Thyroid gland (tissue), 4 donors: Measurements from ENCODE around the gene RBM19.

Source experiments
- POLR2A ChIP-seq, 2 donors: fragments of 450-650 bp; IDR thresholded peaks; one replicate each; pipeline ENCODE4 v1.6.1; 2017; ENCODE audit warnings: antibody characterized with exemption in 2 of 2, mild to moderate bottlenecking in 2 of 2, moderate library complexity in 1 of 2
- TF ChIP-seq, protein P1 (sequence below), 6 experiments: fragments of 200-600 bp in 3 of 6; fragments of 450-650 bp in 3 of 6; sonication (generic) in 3 of 6; IDR thresholded peaks; one replicate each; pipeline ENCODE4 v1.5.1; 2016 to 2019; ENCODE audit warnings: antibody characterized with exemption in 6 of 6, mild to moderate bottlenecking in 2 of 6, inconsistent platforms in 1 of 6, moderate library complexity in 1 of 6

DNA sequence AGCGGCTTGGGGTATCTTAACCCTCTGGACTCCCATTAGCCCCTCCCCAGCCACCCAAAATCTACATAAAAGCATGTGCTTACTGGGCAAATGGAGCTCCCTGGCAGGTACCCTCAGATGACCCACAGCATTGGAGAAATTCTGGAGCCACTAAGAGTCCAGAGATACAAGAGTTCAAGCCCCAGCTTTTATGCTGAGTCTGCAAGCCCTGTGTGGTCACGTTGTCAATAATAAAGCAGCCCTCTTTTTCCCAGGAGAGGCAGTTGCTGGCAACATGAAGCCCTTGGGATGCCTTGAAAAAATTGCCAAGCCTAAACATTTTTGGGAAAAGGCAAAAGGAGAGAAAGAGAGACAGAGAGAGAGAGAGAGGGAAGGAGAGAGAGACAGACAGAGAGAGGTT is 83.4 kb downstream of the RBM19 start:
- TF ChIP-seq POLR2A (IDR thresholded peaks at IDR 0.05), result no peak
- TF ChIP-seq, protein P1, sequence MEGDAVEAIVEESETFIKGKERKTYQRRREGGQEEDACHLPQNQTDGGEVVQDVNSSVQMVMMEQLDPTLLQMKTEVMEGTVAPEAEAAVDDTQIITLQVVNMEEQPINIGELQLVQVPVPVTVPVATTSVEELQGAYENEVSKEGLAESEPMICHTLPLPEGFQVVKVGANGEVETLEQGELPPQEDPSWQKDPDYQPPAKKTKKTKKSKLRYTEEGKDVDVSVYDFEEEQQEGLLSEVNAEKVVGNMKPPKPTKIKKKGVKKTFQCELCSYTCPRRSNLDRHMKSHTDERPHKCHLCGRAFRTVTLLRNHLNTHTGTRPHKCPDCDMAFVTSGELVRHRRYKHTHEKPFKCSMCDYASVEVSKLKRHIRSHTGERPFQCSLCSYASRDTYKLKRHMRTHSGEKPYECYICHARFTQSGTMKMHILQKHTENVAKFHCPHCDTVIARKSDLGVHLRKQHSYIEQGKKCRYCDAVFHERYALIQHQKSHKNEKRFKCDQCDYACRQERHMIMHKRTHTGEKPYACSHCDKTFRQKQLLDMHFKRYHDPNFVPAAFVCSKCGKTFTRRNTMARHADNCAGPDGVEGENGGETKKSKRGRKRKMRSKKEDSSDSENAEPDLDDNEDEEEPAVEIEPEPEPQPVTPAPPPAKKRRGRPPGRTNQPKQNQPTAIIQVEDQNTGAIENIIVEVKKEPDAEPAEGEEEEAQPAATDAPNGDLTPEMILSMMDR (IDR thresholded peaks at IDR 0.05), result no peak
